H1 (cell line): ENCODE data around the gene EFCAB13. TPM values are rescaled to one million over a fixed set of nuclear protein-coding genes. Genes with fewer than 3 reads are reported as not detected.
"Not testable (repeated sequence)": the region's sequence is repeated elsewhere in the genome, so short reads cannot be mapped to it uniquely, and the experiment has no call there.

Source experiments
- CTCF ChIA-PET: fragments of 300-600 bp; sonication (Branson Sonifier 250); formaldehyde crosslinking; loops from one replicate; lab custom pipeline; 2021; ENCODE audit not compliant: partially characterized antibody; lab: Charles Lee
- POLR2A ChIA-PET: fragments of 300-600 bp; sonication (Branson Sonifier 250); formaldehyde crosslinking; loops from one replicate; lab custom pipeline; 2021; ENCODE audit warnings: inconsistent platforms; ENCODE audit not compliant: partially characterized antibody; lab: Charles Lee
- DNase-seq, 2 experiments: peaks; one replicate each; pipeline versions ENCODE4 v3.0.0 to v3.0.0-alpha.2; 2010 to 2022; ENCODE audit warnings: low spot score in 2 of 2, low read depth in 1 of 2, mixed read lengths in 1 of 2
- FAIRE-seq: peaks from 2 replicates; lab custom pipeline; 2011; peaks lifted over from hg19 to GRCh38; lab: Jason Lieb, UNC
- H2AFZ ChIP-seq: 2 replicates; pipeline ENCODE4 v1.8.1; 2012; ENCODE audit warnings: low read length, inconsistent platforms
- H2AK5ac ChIP-seq: 2 replicates; pipeline ENCODE4 v1.6.1; 2013; ENCODE audit warnings: low read depth, low read length
- H2BK120ac ChIP-seq: replicated peaks from 2 replicates; pipeline ENCODE3; 2013; ENCODE audit warnings: low read depth, low read length, inconsistent platforms
- H2BK12ac ChIP-seq: 2 replicates; pipeline ENCODE4 v1.6.1; 2013; ENCODE audit warnings: low read depth, low read length
- H2BK15ac ChIP-seq: 2 replicates; pipeline ENCODE4 v1.6.1; 2013; ENCODE audit warnings: low read length
- H2BK20ac ChIP-seq: 2 replicates; pipeline ENCODE4 v1.6.1; 2013; ENCODE audit warnings: low read length
- H2BK5ac ChIP-seq: 2 replicates; pipeline ENCODE4 v1.6.1; 2013; ENCODE audit warnings: low read depth, low read length
- H3K14ac ChIP-seq: 2 replicates; pipeline ENCODE4 v1.6.1; 2013; ENCODE audit warnings: inconsistent platforms; ENCODE audit not compliant: insufficient read length
- H3K18ac ChIP-seq: 2 replicates; pipeline ENCODE4 v1.6.1; 2013; ENCODE audit warnings: low read length; ENCODE audit errors: extremely low read depth
- H3K23ac ChIP-seq: 2 replicates; pipeline ENCODE4 v1.6.1; 2013; ENCODE audit warnings: inconsistent platforms; ENCODE audit not compliant: insufficient read length
- H3K23me2 ChIP-seq: 2 replicates; pipeline ENCODE4 v1.6.1; 2013; ENCODE audit warnings: low read depth, low read length
- H3K27ac ChIP-seq: 2 replicates; pipeline ENCODE4 v1.6.1; 2011; ENCODE audit warnings: low read depth, low read length, inconsistent platforms
- H3K27me3 ChIP-seq, 4 experiments: replicated peaks in 1 of 4; 1 replicate in 1 of 4; 2 replicates in 3 of 4; pipeline versions ENCODE4 v1.6.1 to v1.8.1; 2011 to 2013; ENCODE audit warnings: low read length in 3 of 4, mild to moderate bottlenecking in 3 of 4, inconsistent platforms in 2 of 4, mixed read lengths in 2 of 4, moderate library complexity in 1 of 4; ENCODE audit not compliant: control insufficient read depth in 3 of 4, insufficient read depth in 3 of 4; ENCODE audit errors: extremely low read depth in 1 of 4
- H3K36me3 ChIP-seq, 4 experiments: 2 replicates each; pipeline versions ENCODE4 v1.6.1 to v1.8.1; 2011 to 2013; ENCODE audit warnings: mild to moderate bottlenecking in 4 of 4, low read length in 3 of 4, moderate library complexity in 2 of 4, control low read depth in 1 of 4, inconsistent platforms in 1 of 4; ENCODE audit not compliant: insufficient read depth in 4 of 4, control insufficient read depth in 2 of 4
- H3K4ac ChIP-seq: replicated peaks from 2 replicates; pipeline ENCODE3; 2013; ENCODE audit warnings: low read length, low read depth, mixed read lengths, inconsistent platforms; ENCODE audit not compliant: insufficient read length
- H3K4me1 ChIP-seq, 4 experiments: replicated peaks in 1 of 4; 1 replicate in 1 of 4; 2 replicates in 3 of 4; pipeline versions ENCODE4 v1.6.1 to v1.8.1; 2011 to 2013; ENCODE audit warnings: low read length in 3 of 4, inconsistent platforms in 2 of 4, mixed read lengths in 1 of 4; ENCODE audit not compliant: insufficient read depth in 4 of 4, control insufficient read depth in 3 of 4
- H3K4me2 ChIP-seq, 2 experiments: 2 replicates each; pipeline versions ENCODE4 v1.6.1 to v1.8.1; 2011 to 2013; ENCODE audit warnings: low read depth in 2 of 2, low read length in 2 of 2, control low read depth in 1 of 2, inconsistent platforms in 1 of 2, mild to moderate bottlenecking in 1 of 2; ENCODE audit not compliant: insufficient read depth in 1 of 2
- H3K4me3 ChIP-seq, 4 experiments: fragments of 200-600, 300-600 bp in 1 of 4; sonication (generic), shearing (Covaris generic), sonication (Bioruptor Twin) in 1 of 4; 2 replicates each; pipeline versions ENCODE4 v1.5.1 to v1.8.1; 2011 to 2016; ENCODE audit warnings: low read length in 4 of 4, low read depth in 3 of 4, control low read depth in 2 of 4, inconsistent platforms in 2 of 4, mild to moderate bottlenecking in 2 of 4, mixed read lengths in 1 of 4, moderate library complexity in 1 of 4; ENCODE audit not compliant: insufficient read depth in 2 of 4; ENCODE audit errors: extremely low read depth in 1 of 4
- H3K56ac ChIP-seq: replicated peaks from 2 replicates; pipeline ENCODE3; 2013; ENCODE audit warnings: low read depth, mild to moderate bottlenecking, mixed read lengths, low read length, inconsistent platforms; ENCODE audit not compliant: insufficient read length
- H3K79me1 ChIP-seq: 2 replicates; pipeline ENCODE4 v1.6.1; 2013; ENCODE audit warnings: low read depth, low read length, control low read depth
- H3K79me2 ChIP-seq, 2 experiments: 2 replicates each; pipeline versions ENCODE4 v1.6.1 to v1.8.1; 2012 to 2013; ENCODE audit warnings: low read length in 2 of 2, mild to moderate bottlenecking in 2 of 2, inconsistent platforms in 1 of 2; ENCODE audit not compliant: insufficient read depth in 2 of 2, control insufficient read depth in 1 of 2
- H3K9ac ChIP-seq, 4 experiments: replicated peaks in 1 of 4; 1 replicate in 1 of 4; 2 replicates in 3 of 4; pipeline versions ENCODE4 v1.6.1 to v1.8.1; 2011 to 2013; ENCODE audit warnings: low read depth in 3 of 4, low read length in 3 of 4, control low read depth in 2 of 4, mild to moderate bottlenecking in 2 of 4, moderate library complexity in 2 of 4, inconsistent platforms in 1 of 4; ENCODE audit errors: extremely low read depth in 1 of 4
- H3K9me3 ChIP-seq, 2 experiments: 2 replicates each; pipeline versions ENCODE4 v1.6.1 to v1.8.1; 2012 to 2013; ENCODE audit warnings: mild to moderate bottlenecking in 2 of 2, moderate library complexity in 2 of 2, control low read depth in 1 of 2, inconsistent platforms in 1 of 2, low read depth in 1 of 2, low read length in 1 of 2, mixed read lengths in 1 of 2; ENCODE audit not compliant: insufficient read depth in 2 of 2
- H4K20me1 ChIP-seq, 2 experiments: replicated peaks in 1 of 2; 2 replicates each; pipeline versions ENCODE3 to v1.8.1; 2011 to 2013; ENCODE audit warnings: inconsistent platforms in 2 of 2, low read length in 2 of 2, mild to moderate bottlenecking in 1 of 2; ENCODE audit not compliant: insufficient read depth in 2 of 2, control insufficient read depth in 1 of 2
- H4K5ac ChIP-seq: 2 replicates; pipeline ENCODE4 v1.6.1; 2013; ENCODE audit warnings: low read length, low read depth, mixed read lengths, inconsistent platforms; ENCODE audit not compliant: insufficient read length
- H4K8ac ChIP-seq: 2 replicates; pipeline ENCODE4 v1.8.0; 2013; ENCODE audit warnings: mild to moderate bottlenecking, moderate library complexity, low read length, inconsistent platforms; ENCODE audit not compliant: insufficient read depth; ENCODE audit errors: extremely low read depth
- H4K91ac ChIP-seq: replicated peaks from 2 replicates; pipeline ENCODE3; 2013; ENCODE audit warnings: low read length, mixed read lengths, inconsistent platforms; ENCODE audit not compliant: insufficient read length
- GTF2F1 ChIP-seq: IDR thresholded peaks from 2 replicates; pipeline ENCODE4 v1.6.1; 2012; ENCODE audit warnings: low read depth, low read length, improper control_type of control experiment, borderline replicate concordance
- WGBS, 2 experiments: shearing (Covaris generic) in 1 of 2; methylation state at CpG; one replicate each; pipeline versions ENCODE4 v1.1.6 to v1.1.7; 2013 to 2015; ENCODE audit warnings: low lambda C conversion rate in 2 of 2, mixed read lengths in 2 of 2, inconsistent platforms in 1 of 2, low coverage in 1 of 2, missing lambda C conversion rate in 1 of 2; ENCODE audit not compliant: insufficient replicate concordance in 2 of 2, insufficient coverage in 1 of 2, insufficient read length in 1 of 2; ENCODE audit errors: extremely low coverage in 1 of 2, missing lambda C conversion rate in 1 of 2; 5-methylcytosine and 5-hydroxymethylcytosine counted together
- polyA plus RNA-seq, 7 experiments: library from polyadenylated mRNA; depleted of rRNA in 3 of 7; stranded (reverse) in 5 of 7; unstranded in 2 of 7; fragments of >200 nt in 5 of 7; fragments of 200-250 nt in 2 of 7; gene quantifications; 1 replicate in 5 of 7; 2 replicates in 1 of 7; 4 replicates in 1 of 7; pipeline versions ENCODE4 v1.2.1 to v1.2.3, GENCODE V29; 2011 to 2013; ENCODE audit warnings: missing spikeins in 2 of 7, mixed read lengths in 2 of 7
- total RNA-seq: library from RNA; stranded (reverse); fragmentation: NEBNext Ultra II Directional; extraction: Animal tissue kit (Norgen Biotek cat#: 25700); gene quantifications from 2 replicates; pipeline ENCODE4 v1.2.1, GENCODE V29; 2021

EFCAB13 gene
- total and polyA plus RNA-seq, 2 of the 8 experiments (the other 6 are each of a cell fraction or from before 2014, with no cell fraction given) = 0.12 to 2.0 TPM

DNA sequence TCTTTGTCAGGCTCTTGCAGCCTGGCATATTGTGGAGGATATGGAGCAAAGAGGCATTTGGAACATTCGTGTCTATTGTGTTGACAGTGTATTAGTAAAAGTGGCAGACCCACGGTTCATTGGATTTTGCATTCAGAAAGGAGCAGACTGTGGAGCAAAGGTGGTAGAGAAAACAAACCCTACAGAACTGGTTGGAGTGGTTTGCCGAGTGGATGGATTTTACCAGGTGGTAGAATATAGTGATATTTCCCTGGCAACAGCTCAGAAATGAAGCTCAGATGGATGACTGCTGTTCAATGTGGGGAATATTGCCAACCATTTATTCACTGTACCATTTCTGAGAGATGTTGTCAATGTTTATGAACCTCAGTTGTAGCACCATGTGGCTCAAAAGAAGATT lies 44.5 kb downstream of the EFCAB13 start:
- H3K56ac ChIP-seq = no peak overlapping the region
- H2BK120ac ChIP-seq = no peak overlapping the region
- no peak overlapping the region for H4K91ac ChIP-seq
- H2BK15ac ChIP-seq = no peak overlapping the region
- H3K27me3 ChIP-seq = no peaks in the 10 kb centered on the region
- no peak overlapping the region for H3K4me3 ChIP-seq
- H3K14ac ChIP-seq = no peak overlapping the region
- H3K23me2 ChIP-seq = no peaks in the 10 kb centered on the region
- H3K9ac ChIP-seq = no peak overlapping the region; a peak in 1 of 7 replicates
- no peak overlapping the region for H2BK20ac ChIP-seq
- no peak overlapping the region for H3K27ac ChIP-seq
- peaks cover 0 to 4% of the 10 kb centered on the region in 2 experiments; a peak in 1 of 4 replicates for H3K9me3 ChIP-seq
- H2BK5ac ChIP-seq = no peak overlapping the region
- no peak overlapping the region for H3K23ac ChIP-seq
- no peak overlapping the region for H4K8ac ChIP-seq
- CTCF ChIA-PET = no interaction called here
- no peak for FAIRE-seq
- no peak for DNase-seq
- H2AK5ac ChIP-seq = no peak overlapping the region
- H3K79me2 ChIP-seq = no peaks in the 10 kb centered on the region
- H3K4me2 ChIP-seq = no peak overlapping the region
- no peak overlapping the region for H2BK12ac ChIP-seq
- H3K79me1 ChIP-seq = no peaks in the 10 kb centered on the region
- no peak overlapping the region for H2AFZ ChIP-seq
- H4K20me1 ChIP-seq = no peaks in the 10 kb centered on the region
- H4K5ac ChIP-seq = no peak overlapping the region
- H3K36me3 ChIP-seq = no peaks in the 10 kb centered on the region
- TF ChIP-seq GTF2F1 = no peak
- TF ChIP-seq, all 59 proteins: peak for 0
- no peaks in the 10 kb centered on the region for H3K4me1 ChIP-seq
- POLR2A ChIA-PET = no interaction called here
- WGBS, 2 experiments = 96% methylated on average over 3 of the region's 3 CpGs; no CpG with 5 or more reads in 1 of the 2 experiments
- no peak overlapping the region for H3K4ac ChIP-seq
- H3K18ac ChIP-seq = no peak overlapping the region

DNA sequence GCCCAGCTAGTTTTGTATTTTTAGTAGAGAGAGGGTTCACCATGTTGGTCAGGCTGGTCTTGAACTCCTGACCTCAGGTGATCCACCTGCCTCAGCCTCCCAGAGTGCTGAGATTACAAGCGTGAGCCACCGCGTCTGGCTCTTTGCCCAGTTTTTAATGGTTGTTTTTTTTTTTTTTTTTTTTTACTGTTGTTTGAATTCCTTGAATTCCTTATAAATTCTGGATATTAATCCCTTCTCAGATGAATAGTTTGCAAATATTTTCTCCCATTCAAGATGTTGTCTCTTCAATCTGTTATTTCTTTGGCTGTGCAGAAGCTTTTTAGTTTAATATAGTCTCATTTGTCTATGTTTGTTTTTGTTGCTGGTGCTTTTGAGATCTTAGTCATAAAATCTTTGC lies 47.1 kb downstream of the EFCAB13 start:
- H2BK120ac ChIP-seq, H4K91ac ChIP-seq, H3K36me3 ChIP-seq, H3K4me2 ChIP-seq, H2BK12ac ChIP-seq, H2BK15ac ChIP-seq, H3K23me2 ChIP-seq, H3K9ac ChIP-seq, H2AK5ac ChIP-seq, H3K56ac ChIP-seq, H3K4ac ChIP-seq, DNase-seq, H3K27me3 ChIP-seq, H3K79me2 ChIP-seq, H2BK20ac ChIP-seq, H3K9me3 ChIP-seq, FAIRE-seq, H4K20me1 ChIP-seq, H3K4me3 ChIP-seq, H3K18ac ChIP-seq, H3K14ac ChIP-seq, H3K27ac ChIP-seq, H4K8ac ChIP-seq, H3K4me1 ChIP-seq, POLR2A ChIA-PET, H2BK5ac ChIP-seq, H2AFZ ChIP-seq, H4K5ac ChIP-seq, H3K79me1 ChIP-seq, H3K23ac ChIP-seq: not testable (repeated sequence)
- CTCF ChIA-PET = interaction anchor here (0.9 kb wide), 1 partner anchor 247 kb away, joined by 3 read pairs; no protein-coding TSS in a partner anchor
- 93% methylated on average over 3 of the region's 3 CpGs; no CpG with 5 or more reads in 1 of the 2 experiments for WGBS, 2 experiments
